Inflammatory macrophage (primary cell): ENCODE results near the gene SDF2L1.
A peak's percentile ranks its signal among the peaks of the same experiment; 100 is the strongest.
"Not testable (repeated sequence)": the region's sequence is repeated elsewhere in the genome, so short reads cannot be mapped to it uniquely, and the experiment has no call there.

ENCODE experiments used
- DNase-seq, 2 donors: peaks; one replicate each; pipeline ENCODE4 v3.0.0-alpha.2; 2020 to 2022

Gene SDF2L1

DNA sequence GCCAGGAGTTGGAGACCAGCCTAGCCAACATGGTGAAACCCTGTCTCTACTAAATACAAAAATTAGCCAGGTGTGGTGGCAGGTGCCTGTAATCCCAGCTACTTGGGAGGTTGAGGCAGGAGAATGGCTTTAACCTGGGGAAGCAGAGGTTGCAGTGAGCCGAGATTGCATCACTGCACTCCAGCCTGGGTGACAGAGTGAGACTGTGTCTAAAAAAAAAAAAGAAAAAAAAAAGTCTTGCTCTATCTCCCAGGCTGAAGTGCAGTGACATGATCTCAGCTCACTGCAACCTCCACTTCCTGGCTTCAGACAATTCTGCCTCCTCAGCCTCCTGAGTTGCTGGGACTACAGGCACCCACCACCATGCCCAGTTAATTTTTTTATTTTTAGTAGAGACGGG, 4.7 kb upstream of the SDF2L1 start:
- DNase-seq = not testable (repeated sequence)

DNA sequence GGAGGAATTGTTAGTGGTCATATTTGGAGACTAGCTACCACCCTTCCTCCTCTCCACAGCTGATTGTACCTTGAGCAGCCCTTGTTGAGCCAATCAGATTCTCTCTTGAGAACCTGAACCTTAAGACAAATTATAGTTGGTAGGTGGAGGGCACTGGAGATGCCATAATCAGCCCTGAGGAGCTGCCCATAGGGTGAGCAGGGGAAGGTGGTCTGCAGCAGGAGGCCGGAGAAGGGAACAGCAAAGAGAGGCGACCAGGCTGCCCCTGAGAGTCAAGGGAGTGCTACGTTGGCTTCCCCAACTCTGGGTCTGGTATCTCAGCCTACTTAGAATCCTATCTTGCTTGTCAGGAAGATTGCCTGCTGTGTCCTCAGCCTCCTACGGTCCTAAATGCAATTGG, 2.7 kb upstream of the SDF2L1 start:
- no peak for DNase-seq

DNA sequence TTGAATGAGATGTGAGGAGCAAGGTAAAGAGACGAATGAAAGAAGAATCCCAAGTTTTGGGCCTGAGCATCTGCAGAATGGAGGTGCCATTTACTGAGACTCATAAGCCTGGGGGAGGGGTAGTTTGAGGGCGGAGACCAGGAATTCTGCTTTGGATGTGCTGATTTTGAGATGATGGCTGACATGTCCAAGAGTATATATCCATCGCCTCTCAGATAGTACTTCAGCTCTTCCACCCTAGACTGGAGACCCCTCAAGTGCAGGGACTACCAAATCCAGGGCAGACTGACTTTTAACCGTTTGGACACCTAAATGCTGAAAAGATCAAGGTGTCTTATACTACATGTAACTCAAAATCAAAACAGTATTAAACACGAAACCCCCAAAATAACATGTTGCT, 1.3 kb upstream of the SDF2L1 start:
- DNase-seq = no peak

DNA sequence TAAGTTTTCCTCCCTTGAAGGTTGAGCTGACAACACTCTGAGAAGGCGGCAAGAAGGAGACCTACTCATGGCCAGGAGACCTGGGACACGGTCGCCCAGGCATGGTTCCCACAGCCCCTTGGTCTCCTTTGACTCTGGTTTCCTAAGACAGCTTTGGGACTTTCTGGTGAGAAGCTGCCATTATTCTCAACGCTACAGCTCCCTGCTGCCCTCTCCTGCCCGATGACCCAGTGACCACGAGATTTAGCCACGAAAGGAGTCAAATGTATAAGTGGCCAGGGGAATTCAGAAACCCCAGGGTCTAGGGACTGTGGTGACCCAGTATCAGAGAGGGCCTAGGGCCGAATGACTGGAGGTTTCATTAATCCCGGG, 699 bp upstream of the SDF2L1 start:
- DNase-seq = peak; percentile 71 to 76

DNA sequence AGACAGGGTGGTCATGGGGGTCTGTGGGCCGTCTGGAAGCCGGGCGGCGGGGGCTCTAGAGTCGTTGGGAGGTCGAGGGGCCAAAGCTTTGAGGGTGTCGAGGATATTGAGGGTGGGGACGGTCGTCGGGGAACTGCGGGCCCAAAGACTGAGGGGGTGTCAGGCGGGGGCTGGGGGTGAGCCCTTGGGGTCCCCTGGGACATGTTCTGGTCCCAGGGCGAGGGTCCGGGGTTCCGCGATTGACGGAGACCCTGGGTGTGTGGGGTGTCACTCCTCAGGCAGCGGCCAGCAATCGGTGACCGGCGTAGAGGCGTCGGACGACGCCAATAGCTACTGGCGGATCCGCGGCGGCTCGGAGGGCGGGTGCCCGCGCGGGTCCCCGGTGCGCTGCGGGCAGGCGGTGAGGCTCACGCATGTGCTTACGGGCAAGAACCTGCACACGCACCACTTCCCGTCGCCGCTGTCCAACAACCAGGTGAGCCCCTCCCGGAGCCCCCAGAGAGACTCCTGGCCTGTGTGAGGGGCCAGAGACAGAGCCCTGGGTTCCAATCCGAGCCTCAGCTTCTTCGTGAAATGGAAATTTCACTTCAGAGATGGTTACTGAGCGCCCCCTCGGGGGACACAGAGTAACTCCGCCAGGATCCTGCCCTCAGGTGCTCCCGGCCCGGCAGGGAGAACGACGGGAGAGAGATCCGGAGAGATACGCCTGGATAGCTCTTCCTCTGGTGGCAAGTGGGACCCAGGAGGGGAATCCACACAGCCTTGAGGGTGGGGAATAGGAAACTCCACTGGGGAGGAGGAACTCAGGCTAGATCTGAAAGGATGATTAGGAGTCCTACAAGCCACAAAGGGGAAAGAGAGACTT, 714 bp downstream of the SDF2L1 start:
- peak; percentile 48 to 58 for DNase-seq

DNA sequence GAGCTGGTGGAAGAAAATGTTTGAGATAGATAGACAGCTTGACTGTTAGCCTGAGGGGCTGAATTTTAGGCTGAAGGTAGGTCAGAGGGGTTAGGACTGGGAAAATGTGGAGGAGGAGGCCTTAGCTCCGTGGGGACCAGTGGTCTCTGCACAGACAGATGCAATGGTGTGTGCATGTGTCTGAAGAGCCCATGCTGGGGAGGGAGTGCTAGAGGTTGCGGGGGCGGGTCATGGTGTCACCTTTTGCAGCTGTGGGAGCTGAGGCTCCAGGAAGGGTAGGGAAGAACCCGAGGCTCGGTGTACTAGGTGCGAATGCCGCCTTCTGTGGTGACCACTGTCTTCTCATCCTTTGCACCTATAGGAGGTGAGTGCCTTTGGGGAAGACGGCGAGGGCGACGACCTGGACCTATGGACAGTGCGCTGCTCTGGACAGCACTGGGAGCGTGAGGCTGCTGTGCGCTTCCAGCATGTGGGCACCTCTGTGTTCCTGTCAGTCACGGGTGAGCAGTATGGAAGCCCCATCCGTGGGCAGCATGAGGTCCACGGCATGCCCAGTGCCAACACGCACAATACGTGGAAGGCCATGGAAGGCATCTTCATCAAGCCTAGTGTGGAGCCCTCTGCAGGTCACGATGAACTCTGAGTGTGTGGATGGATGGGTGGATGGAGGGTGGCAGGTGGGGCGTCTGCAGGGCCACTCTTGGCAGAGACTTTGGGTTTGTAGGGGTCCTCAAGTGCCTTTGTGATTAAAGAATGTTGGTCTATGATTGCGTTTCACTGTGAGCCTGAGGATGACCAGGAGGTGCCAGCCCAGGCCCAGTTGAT, 1.6 kb downstream of the SDF2L1 start:
- DNase-seq = no peak

DNA sequence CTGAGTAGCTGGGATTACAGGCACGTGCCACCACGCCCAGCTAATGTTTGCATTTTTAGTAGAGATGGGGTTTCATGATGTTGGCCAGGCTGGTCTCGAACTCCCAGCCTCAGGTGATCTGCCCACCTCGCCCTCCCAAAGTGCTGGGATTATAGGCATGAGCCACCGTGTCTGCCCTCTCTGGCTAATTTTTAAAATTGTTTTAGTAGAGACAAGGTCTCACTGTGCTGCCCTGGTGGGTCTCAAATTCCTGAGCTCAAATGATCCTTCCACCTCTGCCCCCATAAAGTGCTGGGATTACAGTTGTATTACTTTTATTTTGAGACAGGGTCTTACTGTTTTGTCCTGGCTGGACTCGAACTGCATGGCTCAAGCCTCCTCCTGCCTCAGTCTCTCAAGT, 3.4 kb downstream of the SDF2L1 start:
- not testable (repeated sequence) for DNase-seq

DNA sequence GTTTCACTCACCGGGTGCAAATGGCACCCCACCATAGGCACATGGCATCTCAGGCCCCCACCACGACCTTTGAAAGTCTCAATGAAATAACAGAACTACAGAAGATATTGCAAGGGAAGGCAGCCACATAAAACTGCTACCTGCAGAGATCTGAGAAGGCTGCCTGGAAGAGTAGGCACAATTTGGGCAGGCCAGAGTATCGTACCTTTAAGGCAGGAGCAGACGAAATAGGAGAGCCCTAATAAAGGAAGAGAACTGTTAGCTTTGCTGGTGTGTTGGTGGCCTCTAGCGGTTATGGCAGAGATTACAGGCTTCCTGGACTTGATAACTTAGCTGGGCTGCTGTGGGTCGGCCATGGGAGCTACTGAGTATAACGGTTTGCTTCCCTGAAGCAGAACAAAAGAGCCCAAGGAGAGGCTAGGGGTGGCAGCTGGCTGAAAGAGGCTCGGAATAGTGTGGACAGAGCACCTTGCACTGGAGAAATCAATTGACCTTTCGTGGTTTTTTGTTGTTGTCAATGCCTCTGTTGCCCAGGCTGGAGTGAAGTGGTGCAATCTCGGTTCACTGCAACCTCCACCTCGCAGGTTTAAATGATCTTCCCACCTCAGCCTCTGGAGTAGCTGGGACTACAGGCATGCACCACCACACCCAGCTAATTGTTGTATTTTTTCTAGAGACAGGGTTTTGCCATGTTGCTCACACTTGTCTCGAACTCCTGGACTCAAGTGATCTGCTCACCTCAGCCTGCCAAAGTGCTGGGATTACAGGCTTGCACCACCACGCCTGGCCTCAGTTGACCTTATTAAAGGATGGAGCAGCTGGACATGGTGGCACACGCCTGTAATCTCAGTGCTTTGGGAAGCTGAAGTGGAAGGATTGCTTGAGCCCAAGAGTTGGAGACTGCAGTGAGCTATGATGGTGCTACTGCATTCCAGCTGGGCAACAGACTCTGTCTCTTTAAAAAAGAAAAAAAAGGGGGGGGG, 4.8 kb downstream of the SDF2L1 start:
- peak; percentile 87 to 89 for DNase-seq

DNA sequence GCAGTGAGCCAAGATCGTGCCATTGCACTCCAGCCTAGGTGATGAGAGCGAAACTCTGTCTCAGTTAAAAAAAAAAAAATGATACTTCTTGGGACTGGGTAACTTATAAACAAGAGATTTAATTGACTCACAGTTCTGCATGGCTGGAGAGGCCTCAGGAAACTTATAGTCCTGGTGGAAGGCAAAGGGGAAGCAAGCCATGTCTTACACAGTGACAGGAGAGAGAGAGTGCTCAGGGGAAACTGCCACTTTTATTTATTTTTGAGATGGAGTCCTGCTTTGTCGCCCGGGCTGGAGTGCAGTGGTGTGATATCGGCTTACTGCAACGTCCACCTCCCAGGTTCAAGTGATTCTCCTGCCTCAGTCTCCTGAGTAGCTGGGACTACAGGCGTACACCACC, 8.2 kb downstream of the SDF2L1 start:
- DNase-seq = no peak

DNA sequence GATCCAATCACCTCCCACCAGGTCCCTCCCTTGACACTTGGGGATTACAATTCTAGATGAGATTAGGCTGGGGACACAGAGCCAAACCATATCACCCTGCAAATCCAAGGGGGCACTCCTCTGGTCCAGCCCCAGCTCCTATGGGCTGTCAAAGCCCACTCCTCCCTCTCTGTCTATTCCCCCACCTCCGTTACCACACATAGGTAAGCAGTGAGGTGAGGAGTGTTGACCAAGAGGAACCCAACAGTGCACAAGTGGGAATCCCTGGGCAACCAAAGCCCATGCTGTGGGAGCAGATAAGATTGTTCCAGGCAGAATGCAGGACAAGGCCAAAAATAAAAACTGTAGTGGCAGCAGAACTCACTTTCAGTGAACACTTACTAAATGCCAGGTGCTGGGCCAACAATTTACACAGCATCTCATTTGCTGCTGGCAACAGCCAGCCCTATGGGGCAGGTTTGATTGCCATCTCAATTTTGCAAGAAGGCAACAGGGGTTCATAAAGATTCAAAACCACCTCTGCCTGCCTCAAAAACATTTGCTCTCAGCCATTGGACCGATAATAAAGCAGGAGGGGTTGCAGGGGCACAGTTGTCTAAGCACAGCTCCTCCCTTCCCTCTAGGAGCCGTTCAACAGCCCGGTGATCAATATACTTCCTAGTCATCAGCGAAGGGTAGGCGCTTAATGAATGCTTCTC, 8.9 kb downstream of the SDF2L1 start:
- no peak for DNase-seq

DNA sequence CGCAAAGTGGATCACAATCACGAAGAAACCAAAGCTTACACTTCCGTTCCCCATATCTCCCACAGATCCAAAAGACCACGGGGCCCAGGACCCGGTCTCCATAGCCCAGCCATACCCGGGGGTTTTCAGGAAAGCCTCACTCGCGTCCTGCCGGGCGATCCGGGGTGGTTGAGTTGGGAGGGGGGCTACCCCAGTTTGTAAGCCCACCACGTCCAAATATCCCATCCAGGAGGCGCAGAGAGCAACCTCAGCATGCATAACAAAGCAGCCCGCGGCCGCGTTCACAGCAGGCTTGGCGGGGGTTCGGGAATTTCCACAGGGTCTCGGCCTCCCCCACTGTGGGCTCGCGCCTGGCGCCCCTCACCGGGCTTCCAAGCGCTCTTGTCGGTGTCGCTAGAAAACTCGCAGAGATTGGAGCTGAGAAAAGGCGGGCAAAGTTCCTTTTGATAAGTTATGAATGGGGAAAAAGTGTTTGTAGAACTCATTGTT, 9.5 kb downstream of the SDF2L1 start:
- DNase-seq = no peak

DNA sequence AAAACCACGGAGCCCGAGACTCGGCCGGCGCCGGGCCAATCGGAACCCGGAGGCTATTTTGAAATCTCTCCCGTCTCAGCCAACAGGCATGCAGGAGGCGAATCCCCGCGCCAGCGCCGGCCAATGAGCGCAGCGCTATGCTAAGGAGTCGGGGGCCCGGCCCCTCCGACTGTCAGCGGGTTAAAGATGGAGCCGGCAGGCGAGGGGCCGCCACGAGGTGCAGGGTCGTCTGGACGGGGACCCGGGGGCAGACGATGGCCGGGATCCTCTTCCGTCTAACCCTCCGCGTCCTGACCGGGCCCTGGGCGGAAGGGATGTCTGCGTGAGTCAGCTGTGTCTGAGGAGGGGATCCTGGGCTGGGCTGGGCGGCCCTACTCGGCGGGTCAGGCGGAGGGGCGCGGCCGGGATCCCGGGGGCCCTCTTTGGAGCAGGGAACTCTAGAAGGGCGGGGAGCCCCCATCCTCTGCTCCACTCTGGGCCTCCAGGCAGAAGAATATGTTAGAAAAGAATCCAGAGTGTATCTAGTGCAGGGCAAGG, 10.0 kb downstream of the SDF2L1 start:
- DNase-seq = peak; percentile 88

DNA sequence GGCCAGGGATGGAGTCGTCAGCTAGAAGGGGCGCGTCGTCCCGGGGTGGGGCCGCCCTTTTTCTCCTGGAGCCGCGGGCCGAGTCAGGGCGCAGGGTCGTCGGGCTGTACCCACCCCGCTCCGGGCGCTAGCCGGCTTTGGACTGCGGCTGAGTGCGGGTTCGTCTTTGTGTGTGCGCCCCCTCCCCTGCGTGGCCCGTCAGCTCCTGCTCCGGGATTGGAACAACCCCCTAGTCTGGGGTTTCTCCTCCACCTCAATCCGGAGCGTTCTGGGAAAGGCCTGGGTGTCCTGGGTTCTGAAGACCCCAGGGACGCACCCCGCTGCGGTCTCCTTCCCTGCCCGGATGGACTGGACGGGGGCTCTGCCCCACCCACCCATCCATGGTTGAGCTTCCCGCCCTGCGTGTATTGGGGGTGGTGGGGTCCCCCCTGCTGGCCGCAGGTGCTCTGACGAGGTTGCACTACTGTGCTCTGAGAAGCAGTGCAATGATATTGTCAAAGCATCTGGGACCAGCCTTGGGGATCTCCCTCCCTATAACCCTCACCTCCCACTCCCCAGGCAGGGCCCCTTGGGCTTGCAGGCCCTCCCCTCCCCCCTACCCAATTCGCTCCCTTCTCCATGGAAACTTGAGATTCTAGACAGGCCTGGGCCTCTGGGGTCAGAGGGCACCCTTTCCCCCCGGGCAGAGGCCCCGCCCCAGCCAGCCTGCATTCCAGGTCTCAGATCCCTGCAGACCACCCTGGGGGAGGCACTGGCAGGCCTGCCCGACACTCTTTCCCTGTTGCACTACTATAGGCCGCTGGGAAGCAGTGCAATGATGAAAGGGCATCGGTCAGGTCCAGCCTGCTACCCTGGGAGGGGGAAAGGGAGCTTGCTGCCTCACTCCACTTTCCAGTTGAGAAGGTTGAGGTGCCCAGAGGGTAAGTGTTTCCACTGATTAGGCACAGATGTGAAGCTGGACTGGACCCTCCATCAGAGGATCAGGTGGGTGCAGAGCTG, 10.7 kb downstream of the SDF2L1 start:
- DNase-seq = no peak

DNA sequence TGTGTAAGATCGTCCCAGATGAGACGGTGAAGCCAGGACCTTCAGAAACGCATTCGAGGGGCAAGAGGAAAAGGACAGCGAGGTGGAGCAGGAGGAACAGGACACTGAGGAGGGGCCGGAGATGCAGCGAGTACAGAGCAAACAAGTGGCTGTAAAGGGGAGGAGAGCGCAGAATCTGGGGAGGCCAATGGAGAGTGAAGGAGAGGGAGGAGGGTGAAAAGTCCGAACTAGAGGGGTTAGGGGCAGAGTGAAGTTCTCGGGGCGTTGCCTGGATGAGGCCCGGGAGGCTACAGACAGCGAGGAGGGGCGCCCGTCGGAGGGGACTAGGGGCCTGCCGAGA, 14.9 kb downstream of the SDF2L1 start:
- DNase-seq = no peak

DNA sequence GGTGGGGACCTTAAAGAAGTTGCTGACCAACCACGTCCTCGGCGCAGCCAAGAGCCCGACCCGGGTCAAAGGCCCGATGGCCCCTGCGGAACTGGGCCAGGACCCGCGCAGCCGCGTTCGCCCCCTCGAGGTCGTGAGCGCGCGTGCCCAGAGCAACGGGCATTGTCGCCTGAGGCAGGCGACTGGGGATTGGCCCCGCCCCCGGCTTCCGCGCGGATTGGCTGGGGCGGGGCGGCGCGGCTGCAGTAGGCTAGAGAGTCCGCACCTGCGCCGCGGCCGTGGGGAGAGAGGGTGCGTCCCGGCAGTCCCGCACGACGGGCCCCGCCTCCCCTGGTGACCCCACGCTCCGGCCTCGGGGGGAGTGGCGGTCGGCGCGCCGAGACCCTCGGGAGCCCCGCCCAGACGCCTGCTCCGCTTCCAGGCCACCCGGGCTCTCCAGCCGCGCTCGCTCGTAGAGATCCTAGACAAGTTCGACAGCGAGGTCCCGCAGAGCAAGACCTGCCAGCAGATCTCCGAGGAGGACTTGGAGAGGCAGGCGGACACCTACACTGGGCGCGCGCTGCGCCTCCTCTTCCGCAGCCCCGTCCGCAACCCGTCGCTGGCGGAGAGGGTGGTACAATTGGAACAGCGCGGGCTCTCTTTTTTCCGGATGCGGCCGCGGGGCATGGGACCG, 15.4 kb downstream of the SDF2L1 start:
- DNase-seq = peak; percentile 71 to 81

DNA sequence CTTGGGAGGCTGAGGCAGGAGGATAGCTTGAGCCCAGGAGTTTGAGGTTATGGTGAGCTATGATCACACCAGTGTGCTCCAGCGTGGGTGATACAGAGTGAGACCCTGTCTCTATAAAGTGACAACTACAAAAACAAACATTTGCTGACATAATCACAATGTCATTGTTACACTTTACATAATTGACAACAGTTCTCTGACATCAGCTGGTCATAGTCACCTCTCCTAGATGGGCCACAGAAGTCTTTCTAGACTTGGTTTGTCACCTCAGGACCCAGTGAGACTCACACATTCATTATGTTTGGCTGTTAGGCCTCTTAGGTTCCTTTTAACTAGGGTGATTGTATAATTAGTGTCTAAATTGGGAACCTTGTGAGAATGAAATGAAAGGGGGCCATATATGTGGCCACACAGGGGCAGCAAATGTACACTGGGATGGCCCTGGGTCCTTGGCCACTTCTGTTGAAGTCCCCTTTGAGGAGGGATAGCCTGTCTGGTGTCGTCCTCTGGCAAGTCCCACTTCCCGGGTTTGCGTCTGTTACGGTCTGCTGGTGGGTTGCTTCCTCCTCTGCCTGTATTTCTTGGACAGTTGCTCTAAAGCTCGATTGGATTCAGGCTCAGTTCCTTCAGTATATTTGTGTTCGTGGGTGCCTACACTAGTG, 17.9 kb downstream of the SDF2L1 start:
- DNase-seq = no peak

DNA sequence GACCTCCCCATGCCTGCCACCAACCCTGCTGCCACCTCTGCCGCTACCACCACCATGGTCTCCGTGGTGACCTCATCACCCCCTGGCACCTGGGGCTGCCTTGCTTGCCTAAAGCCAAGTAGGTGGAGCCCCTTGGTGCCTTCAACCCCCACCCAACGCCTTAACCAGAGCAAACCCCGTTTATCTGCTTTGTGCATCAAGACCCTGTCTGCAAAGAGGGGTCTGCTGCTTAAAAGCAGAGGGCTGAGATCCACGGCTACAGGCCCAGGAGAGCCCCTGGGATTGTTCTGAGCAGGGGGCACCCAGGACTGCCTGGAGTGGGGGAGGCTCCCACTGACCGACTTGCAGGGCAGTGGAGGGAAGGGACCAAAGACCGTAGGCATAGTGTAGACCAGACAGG, 18.8 kb downstream of the SDF2L1 start:
- DNase-seq = no peak

DNA sequence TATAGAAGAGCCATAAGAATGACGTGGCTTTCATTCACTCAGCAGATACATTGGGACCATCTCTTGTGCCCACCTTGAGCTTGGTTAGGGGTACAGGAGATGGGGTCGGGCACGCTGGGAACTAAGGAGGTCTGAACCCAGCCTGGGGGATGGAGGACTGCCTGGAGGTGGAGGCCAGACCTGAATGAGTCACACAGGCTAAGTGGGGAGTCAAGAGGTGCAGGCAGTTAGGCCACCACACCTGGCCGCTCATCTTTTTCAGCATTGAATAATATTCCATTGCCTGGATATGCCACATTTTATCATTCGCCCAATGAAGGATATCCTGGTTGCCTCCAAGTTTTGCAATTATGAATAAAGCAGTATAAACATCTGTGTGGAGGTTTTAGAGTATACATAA, 19.9 kb downstream of the SDF2L1 start:
- no peak for DNase-seq

DNA sequence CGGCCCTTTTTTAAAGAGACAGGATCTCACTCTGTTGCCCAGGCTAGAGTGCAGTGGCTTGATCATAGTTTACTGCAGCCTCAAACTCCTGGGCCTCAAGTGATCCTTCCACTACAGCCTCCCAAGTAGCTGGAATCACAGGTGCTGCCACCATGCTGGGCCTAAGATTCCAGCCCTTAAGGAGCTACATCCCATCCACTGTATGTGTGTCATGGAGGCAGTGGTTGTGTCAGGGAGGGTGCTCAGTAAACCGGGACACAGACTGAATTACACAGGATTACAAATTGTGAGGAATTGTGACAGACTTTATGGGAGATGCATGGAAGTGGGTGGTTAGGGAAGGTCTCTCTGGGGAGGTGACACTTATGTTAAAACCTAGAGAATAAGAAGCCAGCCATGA, 21.6 kb downstream of the SDF2L1 start:
- DNase-seq = no peak
